HG03095 (cell line): ENCODE results near the gene TNFRSF12A.

Experiments used
- ATAC-seq: cut with Tn5 transposase; IDR thresholded peaks from one replicate; pipeline ENCODE4 v1.9.1; 2021; ENCODE audit warnings: moderate library complexity; ENCODE audit not compliant: unreplicated experiment

TNFRSF12A gene

DNA sequence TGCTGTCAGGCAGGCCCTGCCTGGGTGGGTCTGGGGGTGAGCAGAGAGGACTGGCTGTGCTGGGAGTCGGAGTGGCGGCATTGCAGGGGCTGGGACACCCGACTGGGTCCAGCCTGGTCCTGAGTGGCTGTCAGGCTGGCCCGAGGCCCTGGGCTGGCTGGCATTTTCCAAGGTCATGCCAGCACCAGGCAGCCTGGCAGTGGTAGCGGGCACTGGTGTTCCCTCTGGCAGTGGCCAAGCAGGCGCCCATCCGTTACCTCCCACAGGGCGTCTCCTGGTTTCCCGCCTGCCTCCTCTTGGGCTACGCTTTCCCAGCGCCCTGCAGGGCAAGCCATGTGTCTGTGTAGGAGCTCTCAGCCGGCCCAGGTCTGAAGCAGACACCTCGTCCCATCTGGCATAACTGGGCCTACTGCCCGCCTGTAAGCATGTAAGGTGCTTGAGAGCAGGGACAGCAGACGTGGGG is 34.2 kb upstream of the TNFRSF12A start:
- no peak for ATAC-seq

GRCh38 chr16:2986623-2987188 is 33.5 kb upstream of the TNFRSF12A start:
- no peak for ATAC-seq

- no peak for ATAC-seq
Measured at GRCh38 chr16:2987286-2987685, 32.9 kb upstream of the TNFRSF12A start.

DNA sequence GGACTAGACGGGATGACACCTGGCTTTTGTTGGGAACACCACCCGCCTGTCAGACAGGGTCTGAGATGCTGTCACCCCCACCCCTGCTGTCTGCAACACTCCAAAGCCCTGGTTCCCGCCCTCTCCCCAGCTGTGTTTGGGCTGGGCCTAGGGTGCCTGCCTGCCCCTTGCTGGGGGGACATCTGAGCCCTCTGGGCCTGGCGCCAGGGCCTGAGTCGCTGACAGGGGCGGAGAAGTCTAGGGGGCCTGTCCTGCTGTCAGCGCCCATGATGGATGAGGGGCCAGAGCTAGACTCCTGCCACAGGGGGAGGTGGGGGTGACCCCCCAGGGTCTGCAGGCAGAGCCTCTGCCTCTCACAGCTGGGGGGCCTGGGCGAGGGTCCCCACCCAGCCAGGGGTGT is 32.3 kb upstream of the TNFRSF12A start:
- no peak for ATAC-seq

- ATAC-seq = no peak
Measured at GRCh38 chr16:2988590-2989099, 31.5 kb upstream of the TNFRSF12A start.

DNA sequence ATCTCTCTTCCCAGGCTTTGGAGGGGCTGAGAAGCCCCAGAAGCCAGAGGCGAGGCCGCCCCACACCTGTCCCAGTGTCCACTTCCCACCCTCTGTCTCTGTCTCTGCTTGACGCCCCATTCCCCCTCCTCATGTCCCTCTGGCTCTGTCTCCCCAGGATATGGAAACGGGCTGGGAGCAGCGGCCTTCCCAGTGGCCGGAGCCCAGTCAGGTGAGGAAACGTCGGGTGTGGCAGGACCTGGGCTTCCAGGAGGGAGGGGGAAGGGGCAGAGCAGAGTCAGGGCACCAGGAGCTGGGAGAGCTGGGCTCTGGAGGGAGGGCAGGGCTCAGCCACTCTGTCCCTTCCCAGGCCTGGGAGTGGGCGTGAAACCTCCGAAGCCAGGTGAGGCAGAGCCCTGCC is 29.3 kb upstream of the TNFRSF12A start:
- ATAC-seq = no peak

- no peak for ATAC-seq
Measured at GRCh38 chr16:2991566-2992261, 28.5 kb upstream of the TNFRSF12A start.

GRCh38 chr16:2992383-2993081 is 27.6 kb upstream of the TNFRSF12A start:
- no peak for ATAC-seq

GRCh38 chr16:2996298-2996697 is 23.9 kb upstream of the TNFRSF12A start:
- ATAC-seq = no peak

DNA sequence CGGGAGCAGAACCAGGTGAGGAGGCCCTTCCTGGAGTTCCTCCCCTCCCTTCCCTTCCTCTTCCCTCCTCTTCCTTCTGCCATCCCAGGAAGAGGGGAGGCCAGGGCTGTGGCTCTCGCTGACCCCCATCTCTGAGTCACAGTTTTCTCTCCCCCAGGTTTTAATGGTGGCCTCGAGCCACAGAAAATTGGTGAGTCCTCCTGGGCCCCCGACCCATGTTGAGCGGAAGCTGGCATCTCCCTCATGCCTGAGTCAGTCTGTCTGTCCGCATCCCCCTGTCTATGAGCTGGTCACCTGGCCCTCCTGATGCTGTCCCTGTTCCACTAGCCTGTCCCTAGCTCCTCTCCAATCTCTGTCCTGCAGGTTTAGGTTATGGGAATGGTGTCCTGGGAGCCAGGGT is 20.2 kb upstream of the TNFRSF12A start:
- no peak for ATAC-seq

DNA sequence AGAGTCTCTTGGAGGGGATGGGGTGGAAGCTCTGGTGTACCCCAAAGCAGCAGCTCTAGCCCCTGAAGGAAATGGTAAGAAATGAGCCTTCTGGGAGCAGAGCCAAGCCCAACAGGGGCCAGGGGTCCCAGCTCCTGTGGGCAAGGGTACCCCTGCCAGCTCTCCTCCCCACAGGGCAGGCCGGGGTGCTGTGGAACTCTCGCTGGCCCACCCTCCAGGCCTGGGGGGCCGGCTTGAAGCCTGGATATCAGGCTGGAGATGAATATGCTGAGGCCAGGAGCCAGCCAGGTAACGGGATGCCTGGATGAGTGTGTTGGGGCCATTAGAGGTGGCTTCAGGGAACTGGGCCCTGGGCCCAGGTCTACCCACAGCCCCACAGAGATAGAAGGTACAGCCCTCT is 19.6 kb upstream of the TNFRSF12A start:
- no peak for ATAC-seq

- no peak for ATAC-seq
Measured at GRCh38 chr16:3001316-3001715, 18.9 kb upstream of the TNFRSF12A start.

DNA sequence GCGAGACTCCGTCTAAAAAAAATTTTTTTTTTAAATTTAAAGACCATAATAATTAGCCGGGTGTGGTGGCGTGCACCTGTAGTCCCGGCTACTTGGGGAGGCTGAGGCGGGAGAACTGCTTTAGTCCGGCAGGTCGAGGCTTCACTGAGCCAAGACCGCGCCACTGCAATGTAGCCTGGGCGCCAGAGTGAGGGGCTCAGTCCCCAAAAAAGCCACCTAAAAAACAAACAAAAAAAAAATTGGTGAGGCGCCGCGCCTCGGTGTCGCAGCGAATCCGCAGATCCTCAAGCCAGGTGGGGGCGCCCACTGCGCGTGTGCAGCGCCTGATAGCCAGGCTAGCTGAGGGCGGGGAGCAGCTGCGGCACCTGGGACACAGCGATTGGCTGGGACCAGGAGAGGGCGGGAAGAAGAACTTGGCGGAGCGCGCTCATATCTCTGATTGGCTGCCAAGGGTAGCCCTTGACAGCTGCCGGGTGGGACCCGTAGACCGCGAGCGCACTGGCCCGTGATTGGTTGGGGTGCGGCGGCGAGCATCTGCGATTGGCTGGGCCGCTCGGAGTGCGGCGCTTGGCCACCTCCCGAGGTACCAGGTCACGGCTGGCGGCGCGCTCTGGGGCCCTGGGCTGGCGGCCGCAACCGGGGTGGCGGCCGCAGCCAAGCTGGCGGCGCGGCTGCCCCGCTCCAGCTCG is 16.4 kb upstream of the TNFRSF12A start:
- ATAC-seq = peak; percentile 92

- ATAC-seq = no peak
Measured at GRCh38 chr16:3004319-3004718, 15.8 kb upstream of the TNFRSF12A start.

DNA sequence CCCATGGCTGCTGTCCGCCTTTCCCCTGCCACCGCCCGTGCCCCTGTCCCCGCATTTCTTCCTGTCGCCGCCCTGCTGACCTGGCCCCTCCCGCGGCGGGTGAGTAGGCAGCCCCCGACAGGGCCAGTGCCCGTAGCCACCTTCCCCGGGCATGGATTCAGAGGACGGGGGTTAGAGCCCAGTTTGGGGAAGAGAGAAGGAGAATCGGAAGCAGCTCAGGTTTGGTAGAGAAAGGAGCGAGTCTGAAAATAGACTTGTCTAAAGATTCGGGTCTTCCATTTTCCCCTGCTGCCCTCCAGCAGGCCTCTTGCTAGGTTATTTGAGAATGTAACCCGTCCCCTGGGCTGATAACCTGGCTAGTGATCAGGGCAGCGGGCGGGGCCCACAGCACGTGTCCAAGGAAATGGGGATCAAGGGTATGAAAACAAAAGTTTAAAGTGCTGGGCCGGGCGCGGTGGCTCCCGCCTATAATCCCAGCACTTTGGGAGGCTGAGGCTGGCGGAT is 15.3 kb upstream of the TNFRSF12A start:
- no peak for ATAC-seq

DNA sequence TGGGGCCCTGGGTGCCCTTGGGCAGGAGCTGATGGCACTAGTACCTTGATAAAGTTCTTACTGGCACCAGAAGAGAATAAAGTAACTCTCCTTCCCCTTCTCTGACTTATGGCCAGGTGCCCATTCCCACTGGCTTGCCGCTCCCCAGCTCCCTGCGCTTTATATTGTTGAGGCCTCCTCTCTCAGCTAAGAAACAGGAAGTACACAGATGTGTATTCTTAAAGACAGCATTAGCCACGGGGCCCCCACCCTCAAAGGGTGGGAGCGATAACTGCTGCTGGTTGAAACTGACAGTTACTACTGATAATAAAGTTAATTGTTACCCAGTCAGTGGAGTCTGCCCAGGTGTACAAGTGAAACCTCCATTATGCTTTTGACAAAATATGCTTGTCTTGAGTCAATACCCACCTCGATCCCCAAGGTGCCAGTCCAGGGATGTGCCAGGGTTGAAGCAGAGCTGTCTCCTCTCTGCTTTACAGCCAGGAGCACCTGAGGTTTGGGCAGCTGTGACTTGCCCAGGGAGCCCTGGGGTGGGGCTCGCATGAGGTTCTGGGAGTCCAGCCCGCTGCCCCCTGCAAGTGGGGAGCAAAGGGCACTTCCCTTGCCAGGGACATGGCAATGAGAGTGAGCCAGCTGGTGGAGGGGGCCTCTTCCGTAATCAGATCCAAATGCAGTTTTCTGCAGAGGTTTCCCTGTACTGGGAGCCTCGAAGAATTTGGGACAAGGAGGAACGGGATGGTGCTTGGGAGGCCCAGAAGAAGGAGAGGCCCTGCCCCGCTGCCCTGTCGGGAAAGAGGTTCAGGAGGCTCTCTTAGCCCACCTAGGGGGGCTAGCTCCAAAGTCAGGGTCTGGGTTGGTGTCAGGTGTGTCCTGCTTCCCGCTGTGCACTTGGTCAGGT is 12.9 kb upstream of the TNFRSF12A start:
- ATAC-seq = no peak

- no peak for ATAC-seq
Measured at GRCh38 chr16:3007957-3008689, 12.0 kb upstream of the TNFRSF12A start.

DNA sequence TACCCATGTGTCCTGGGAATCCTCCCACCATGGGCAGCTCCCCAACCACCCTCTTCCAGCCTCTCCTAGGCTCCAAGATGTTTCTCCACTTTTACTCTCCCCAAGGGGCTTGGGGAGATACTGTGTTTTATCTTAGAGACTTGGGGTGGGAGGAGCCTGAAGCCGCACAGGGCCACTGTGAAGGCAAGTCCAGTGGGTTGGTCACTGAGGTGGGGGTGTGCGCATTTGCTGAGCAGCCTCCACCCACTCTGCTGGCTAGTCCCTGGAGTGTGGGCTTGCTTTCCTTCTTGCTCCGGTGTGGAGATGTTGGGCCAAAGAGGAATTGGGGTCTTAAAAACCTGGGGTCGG is 11.5 kb upstream of the TNFRSF12A start:
- ATAC-seq = no peak

DNA sequence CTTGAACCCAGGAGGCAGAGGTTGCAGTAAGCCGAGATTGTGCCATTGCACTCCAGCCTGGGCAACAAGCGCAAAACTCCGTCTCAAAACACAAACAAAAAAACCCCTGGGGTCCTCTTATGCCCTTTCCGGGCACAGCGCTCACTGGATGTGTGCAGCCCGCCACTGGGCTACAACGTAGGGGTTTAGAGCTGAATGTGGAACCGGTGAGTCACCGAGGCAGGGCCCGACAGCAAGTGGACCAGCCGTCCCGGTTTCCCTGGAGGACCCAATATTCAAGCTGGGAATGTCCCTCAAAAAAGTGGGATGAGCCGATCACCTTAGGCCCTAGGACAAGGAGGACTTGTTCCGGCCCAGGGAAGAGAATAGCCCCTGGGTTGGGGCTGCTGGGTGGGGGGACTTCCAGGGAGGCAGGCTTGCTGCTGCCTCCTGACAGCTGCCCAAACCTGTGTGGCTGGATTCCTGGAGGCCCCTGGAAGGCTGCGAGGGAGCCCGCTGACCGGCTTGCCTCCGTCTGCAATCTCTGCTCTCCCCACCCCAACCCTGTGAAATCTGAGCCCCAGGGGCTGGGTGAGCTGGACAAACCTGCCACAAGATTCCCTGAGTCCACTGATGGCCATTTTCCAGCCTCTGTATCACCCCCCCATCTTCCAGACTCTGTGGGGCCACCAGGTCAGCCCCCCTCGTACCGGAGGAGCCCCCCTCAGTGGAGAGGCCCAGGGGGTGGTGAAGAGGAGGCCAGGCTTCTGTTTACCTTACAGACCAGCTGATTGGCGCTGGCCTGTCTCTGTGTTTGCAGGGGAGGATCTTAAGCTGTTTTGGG is 10.4 kb upstream of the TNFRSF12A start:
- no peak for ATAC-seq
